K562 (cell line): ENCODE results near the gene SLC25A18. TPM values are rescaled to one million over a fixed set of nuclear protein-coding genes. Genes with fewer than 3 reads are reported as not detected.
A peak's percentile ranks its signal among the peaks of the same experiment; 100 is the strongest.

Experiments
- BCOR ChIP-seq: fragments of 450-650 bp; IDR thresholded peaks from 2 replicates; pipeline ENCODE4 v1.6.1; 2016
- BRD9 ChIP-seq: fragments of 450-650 bp; IDR thresholded peaks from 2 replicates; pipeline ENCODE4 v1.6.1; 2018; ENCODE audit warnings: low read depth; ENCODE audit not compliant: partially characterized antibody
- FOXK2 ChIP-seq, 2 experiments: fragments of 450-650 bp; IDR thresholded peaks in 1 of 2; conservative IDR thresholded peaks in 1 of 2; 2 replicates each; pipeline ENCODE4 v1.6.1; 2016; ENCODE audit warnings: low read depth in 2 of 2, mild to moderate bottlenecking in 1 of 2
- ILK ChIP-seq: fragments of 450-650 bp; IDR thresholded peaks from 2 replicates; pipeline ENCODE4 v1.6.1; 2016; ENCODE audit warnings: missing genetic modification characterization, low read depth, mild to moderate bottlenecking, missing compliant biosample characterization, moderate library complexity, borderline replicate concordance
- NR2F6 ChIP-seq: fragments of 450-650 bp; formaldehyde crosslinking; IDR thresholded peaks from 2 replicates; pipeline ENCODE4 v1.4.0; 2020; ENCODE audit warnings: mild to moderate bottlenecking
- PML ChIP-seq: IDR thresholded peaks from 2 replicates; pipeline ENCODE4 v1.6.1; 2012; ENCODE audit warnings: low read length, inconsistent platforms
- POLR2AphosphoS2 ChIP-seq: IDR thresholded peaks from 2 replicates; pipeline ENCODE4 v1.6.1; 2012; ENCODE audit warnings: low read length, improper control_type of control experiment
- RBFOX2 ChIP-seq: fragments of 200-400 bp; formaldehyde crosslinking; IDR thresholded peaks from 2 replicates; pipeline ENCODE4 v1.6.1; 2017; ENCODE audit warnings: low read depth, mild to moderate bottlenecking, low read length, moderate library complexity
- SPI1 ChIP-seq: IDR thresholded peaks from 2 replicates; pipeline ENCODE4 v1.6.1; 2011; ENCODE audit warnings: low read depth, low read length, control low read depth, borderline replicate concordance
- SRSF1 ChIP-seq: fragments of 200-400 bp; formaldehyde crosslinking; IDR thresholded peaks from 2 replicates; pipeline ENCODE4 v1.6.1; 2017; ENCODE audit warnings: mild to moderate bottlenecking, low read depth, low read length, moderate library complexity
- ZFP91 ChIP-seq: sonication (generic); formaldehyde crosslinking; IDR thresholded peaks from 2 replicates; pipeline ENCODE4 v1.8.0; 2022; ENCODE audit warnings: mild to moderate bottlenecking, missing genetic modification reagents
- ZNF79 ChIP-seq: fragments of 250-450 bp; sonication (Bioruptor Pico); IDR thresholded peaks from 2 replicates; pipeline ENCODE4 v1.4.0; 2020; ENCODE audit warnings: low read depth, mild to moderate bottlenecking, moderate library complexity
- ZZZ3 ChIP-seq: fragments of 450-650 bp; IDR thresholded peaks from 2 replicates; pipeline ENCODE4 v1.6.1; 2016; ENCODE audit warnings: antibody characterized with exemption, mild to moderate bottlenecking, moderate library complexity
- polyA plus RNA-seq, 8 experiments: library from polyadenylated mRNA; depleted of rRNA in 4 of 8; stranded (reverse) in 5 of 8; unstranded in 3 of 8; fragments of >200 nt; fragmentation: Nextera tagmentation in 2 of 8; fragmentation: Illumina TruSeq in 1 of 8; extraction: Ambion mirVana in 2 of 8; extraction: Trizol in 1 of 8; gene quantifications; 2 replicates each; pipeline versions ENCODE4 v1.2.1 to v1.2.3, GENCODE V29; 2011 to 2014; ENCODE audit warnings: inconsistent platforms in 1 of 8, missing spikeins in 1 of 8
- total RNA-seq, 7 experiments: library from RNA; depleted of rRNA in 6 of 7; stranded (reverse); fragments of >200 nt in 6 of 7; fragmentation: Illumina TruSeq in 2 of 7; extraction: Trizol in 2 of 7; gene quantifications; 2 replicates each; pipeline versions ENCODE4 v1.2.1 to v1.2.3, GENCODE V29; 2011 to 2021; ENCODE audit warnings: low replicate concordance in 1 of 7
- TF ChIP-seq, protein P1 (sequence below): sonication (generic); formaldehyde crosslinking; IDR thresholded peaks from 2 replicates; pipeline ENCODE4 v1.8.1; 2023; ENCODE audit warnings: mild to moderate bottlenecking, missing genetic modification reagents
- TF ChIP-seq, protein P2 (sequence below), 3 experiments: fragments of 200-800 bp in 1 of 3; fragments of 250-450 bp in 1 of 3; fragments of 450-650 bp in 1 of 3; sonication (Bioruptor Pico) in 1 of 3; sonication (Bioruptor generic) in 1 of 3; formaldehyde crosslinking in 1 of 3; IDR thresholded peaks; 2 replicates each; pipeline versions ENCODE4 v1.6.1 to v1.8.0; 2016 to 2022; ENCODE audit warnings: mild to moderate bottlenecking in 2 of 3, missing genetic modification characterization in 2 of 3, missing compliant biosample characterization in 1 of 3, moderate library complexity in 1 of 3
- TF ChIP-seq, protein P3 (sequence below), 3 experiments: fragments of 200-800 bp in 1 of 3; sonication (Bioruptor generic) in 1 of 3; sonication (generic) in 1 of 3; formaldehyde crosslinking in 1 of 3; IDR thresholded peaks; 2 replicates each; pipeline versions ENCODE4 v1.6.1 to v1.8.0; 2016 to 2022; ENCODE audit warnings: mild to moderate bottlenecking in 2 of 3, missing compliant biosample characterization in 2 of 3, missing genetic modification characterization in 2 of 3, missing genetic modification reagents in 1 of 3

Gene SLC25A18
- total and polyA plus RNA-seq, 9 of the 15 experiments (the other 6 are each of a cell fraction or from before 2014, with no cell fraction given) = 0.04 TPM; not detected in 8

GRCh38 chr22:17628406-17629172 lies 65.3 kb downstream of the SLC25A18 start, which contains the start of gene ATP6V1E1 (continued):
- TF ChIP-seq, protein P1, sequence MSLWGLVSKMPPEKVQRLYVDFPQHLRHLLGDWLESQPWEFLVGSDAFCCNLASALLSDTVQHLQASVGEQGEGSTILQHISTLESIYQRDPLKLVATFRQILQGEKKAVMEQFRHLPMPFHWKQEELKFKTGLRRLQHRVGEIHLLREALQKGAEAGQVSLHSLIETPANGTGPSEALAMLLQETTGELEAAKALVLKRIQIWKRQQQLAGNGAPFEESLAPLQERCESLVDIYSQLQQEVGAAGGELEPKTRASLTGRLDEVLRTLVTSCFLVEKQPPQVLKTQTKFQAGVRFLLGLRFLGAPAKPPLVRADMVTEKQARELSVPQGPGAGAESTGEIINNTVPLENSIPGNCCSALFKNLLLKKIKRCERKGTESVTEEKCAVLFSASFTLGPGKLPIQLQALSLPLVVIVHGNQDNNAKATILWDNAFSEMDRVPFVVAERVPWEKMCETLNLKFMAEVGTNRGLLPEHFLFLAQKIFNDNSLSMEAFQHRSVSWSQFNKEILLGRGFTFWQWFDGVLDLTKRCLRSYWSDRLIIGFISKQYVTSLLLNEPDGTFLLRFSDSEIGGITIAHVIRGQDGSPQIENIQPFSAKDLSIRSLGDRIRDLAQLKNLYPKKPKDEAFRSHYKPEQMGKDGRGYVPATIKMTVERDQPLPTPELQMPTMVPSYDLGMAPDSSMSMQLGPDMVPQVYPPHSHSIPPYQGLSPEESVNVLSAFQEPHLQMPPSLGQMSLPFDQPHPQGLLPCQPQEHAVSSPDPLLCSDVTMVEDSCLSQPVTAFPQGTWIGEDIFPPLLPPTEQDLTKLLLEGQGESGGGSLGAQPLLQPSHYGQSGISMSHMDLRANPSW (CRISPR knock-in tag) = no peak
- TF ChIP-seq SRSF1 (no peak), BRD9 (peak; percentile 93), ZZZ3 (0 out of 2 replicates have a peak, but pooled peaks have one; percentile 24), PML (peak; percentile 47; the same call in 1 of the 2 replicates), SPI1 (peak; percentile 71), RBFOX2 (peak; percentile 85), ILK (tag) (no peak), ZNF79 (CRISPR knock-in tag) (no peak), POLR2AphosphoS2 (no peak; the same call in 1 of the 2 replicates), BCOR (peak; percentile 63), NR2F6 (CRISPR knock-in tag) (no peak), ZFP91 (no peak), FOXK2 (conservative IDR thresholded peaks at IDR 0.05 in 1 of 2, IDR thresholded peaks at IDR 0.05 in 1 of 2; ENCODE audit: low read depth in 2 of 2) (peak; percentile 84 to 85)
- TF ChIP-seq, protein P2, sequence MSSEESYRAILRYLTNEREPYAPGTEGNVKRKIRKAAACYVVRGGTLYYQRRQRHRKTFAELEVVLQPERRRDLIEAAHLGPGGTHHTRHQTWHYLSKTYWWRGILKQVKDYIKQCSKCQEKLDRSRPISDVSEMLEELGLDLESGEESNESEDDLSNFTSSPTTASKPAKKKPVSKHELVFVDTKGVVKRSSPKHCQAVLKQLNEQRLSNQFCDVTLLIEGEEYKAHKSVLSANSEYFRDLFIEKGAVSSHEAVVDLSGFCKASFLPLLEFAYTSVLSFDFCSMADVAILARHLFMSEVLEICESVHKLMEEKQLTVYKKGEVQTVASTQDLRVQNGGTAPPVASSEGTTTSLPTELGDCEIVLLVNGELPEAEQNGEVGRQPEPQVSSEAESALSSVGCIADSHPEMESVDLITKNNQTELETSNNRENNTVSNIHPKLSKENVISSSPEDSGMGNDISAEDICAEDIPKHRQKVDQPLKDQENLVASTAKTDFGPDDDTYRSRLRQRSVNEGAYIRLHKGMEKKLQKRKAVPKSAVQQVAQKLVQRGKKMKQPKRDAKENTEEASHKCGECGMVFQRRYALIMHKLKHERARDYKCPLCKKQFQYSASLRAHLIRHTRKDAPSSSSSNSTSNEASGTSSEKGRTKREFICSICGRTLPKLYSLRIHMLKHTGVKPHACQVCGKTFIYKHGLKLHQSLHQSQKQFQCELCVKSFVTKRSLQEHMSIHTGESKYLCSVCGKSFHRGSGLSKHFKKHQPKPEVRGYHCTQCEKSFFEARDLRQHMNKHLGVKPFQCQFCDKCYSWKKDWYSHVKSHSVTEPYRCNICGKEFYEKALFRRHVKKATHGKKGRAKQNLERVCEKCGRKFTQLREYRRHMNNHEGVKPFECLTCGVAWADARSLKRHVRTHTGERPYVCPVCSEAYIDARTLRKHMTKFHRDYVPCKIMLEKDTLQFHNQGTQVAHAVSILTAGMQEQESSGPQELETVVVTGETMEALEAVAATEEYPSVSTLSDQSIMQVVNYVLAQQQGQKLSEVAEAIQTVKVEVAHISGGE (CRISPR knock-in tag; IDR thresholded peaks at IDR 0.05) = peak in 1 of 3 experiments; percentile 74; a peak in 2 of 6 replicates
- TF ChIP-seq, protein P3, sequence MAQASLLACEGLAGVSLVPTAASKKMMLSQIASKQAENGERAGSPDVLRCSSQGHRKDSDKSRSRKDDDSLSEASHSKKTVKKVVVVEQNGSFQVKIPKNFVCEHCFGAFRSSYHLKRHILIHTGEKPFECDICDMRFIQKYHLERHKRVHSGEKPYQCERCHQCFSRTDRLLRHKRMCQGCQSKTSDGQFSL (CRISPR knock-in tag; IDR thresholded peaks at IDR 0.05) = no peak
- TF ChIP-seq, protein P3 (tag; IDR thresholded peaks at IDR 0.05) = no peak
